ENCODE measurements around the gene KRTAP4-16.
"Not testable (repeated sequence)": the region's sequence is repeated elsewhere in the genome, so short reads cannot be mapped to it uniquely, and the experiment has no call there.

The KRTAP4-16 gene

GRCh38 chr17:41119696-41120690 lies 18.0 kb upstream of the KRTAP4-16 start:
- not testable (repeated sequence) for DNase-seq (ENCODE audit: low spot score)

- DNase-seq (ENCODE audit: low spot score) = no peak
Observed at GRCh38 chr17:41118721-41119120, 16.7 kb upstream of the KRTAP4-16 start.

- not testable (repeated sequence) for DNase-seq (ENCODE audit: low spot score)
Observed at GRCh38 chr17:41117846-41118386, 15.9 kb upstream of the KRTAP4-16 start, which contains the start of gene KRTAP4-11. Gene KRTAP4-11 (minus strand): TSS chr17:41118373. CDS start chr17:41118315, 58 bp downstream.

DNA sequence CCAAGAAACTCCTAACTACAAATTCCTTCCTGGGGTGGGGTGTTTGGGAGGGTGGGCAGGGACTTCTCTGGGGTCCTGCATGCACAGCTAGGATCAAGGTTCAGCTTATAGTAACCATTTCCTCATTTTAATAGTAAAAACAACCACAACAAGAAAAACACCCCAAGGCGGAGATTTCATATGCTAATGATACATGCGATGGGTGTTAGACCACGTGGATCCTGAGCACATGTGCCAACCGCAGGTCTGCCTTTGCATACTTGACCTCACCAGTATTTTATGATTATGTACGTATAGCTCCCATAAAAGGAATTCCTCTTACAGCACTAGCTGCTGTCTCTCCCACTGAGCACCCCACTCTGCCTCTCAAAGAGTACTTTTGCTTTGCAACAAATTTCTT lies 14.3 kb upstream of the KRTAP4-16 start:
- DNase-seq (ENCODE audit: low spot score) = no peak

DNA sequence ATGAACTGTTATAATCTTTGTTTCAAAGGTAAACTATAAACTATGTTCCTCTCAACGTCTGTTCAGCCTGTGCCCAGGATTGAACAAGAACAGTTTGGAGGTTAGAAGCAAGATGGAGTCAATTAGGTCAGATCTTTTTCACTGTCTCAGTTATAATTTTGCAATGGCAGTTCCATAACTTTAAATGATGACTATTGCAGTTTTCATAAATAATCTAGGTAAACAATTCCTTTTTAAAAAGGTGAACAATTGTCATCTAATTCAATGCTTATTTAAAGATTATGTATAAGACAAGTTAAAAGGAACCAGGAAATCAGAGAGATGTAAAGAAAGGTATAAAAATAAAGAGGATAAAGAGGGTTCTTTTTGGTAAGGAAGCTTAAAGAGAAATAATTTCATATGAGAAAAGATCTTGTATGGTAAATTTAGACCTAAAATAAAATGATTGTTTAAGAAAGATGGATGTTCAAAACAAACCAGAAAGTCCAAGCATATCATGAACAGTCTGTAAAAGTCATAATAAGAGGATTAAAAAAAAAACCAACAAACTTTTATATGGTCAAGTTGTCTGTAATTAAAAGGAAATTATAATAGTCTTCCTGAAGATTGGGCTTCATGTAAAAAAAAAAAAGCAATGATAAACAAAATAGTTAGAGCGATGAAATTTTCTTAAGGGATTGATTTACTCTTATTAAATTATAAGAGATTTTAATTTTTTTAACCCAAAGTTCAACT lies 9.3 kb upstream of the KRTAP4-16 start:
- no peak for DNase-seq (ENCODE audit: low spot score)

- not testable (repeated sequence) for DNase-seq (ENCODE audit: low spot score)
Observed at GRCh38 chr17:41108728-41109386, 6.8 kb upstream of the KRTAP4-16 start.

- no peak for DNase-seq (ENCODE audit: low spot score)
Observed at GRCh38 chr17:41107941-41108450, 6.0 kb upstream of the KRTAP4-16 start.

DNA sequence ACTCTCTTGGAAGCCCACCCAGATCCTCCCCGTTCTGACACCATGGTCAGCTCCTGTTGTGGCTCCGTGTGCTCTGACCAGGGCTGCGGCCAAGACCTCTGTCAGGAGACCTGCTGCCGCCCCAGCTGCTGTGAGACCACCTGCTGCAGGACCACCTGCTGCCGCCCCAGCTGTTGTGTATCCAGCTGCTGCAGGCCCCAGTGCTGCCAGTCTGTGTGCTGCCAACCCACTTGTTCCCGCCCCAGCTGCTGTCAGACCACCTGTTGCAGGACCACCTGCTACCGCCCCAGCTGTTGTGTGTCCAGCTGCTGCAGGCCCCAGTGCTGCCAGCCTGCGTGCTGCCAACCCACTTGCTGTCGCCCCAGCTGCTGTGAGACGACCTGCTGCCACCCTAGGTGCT lies 3.3 kb upstream of the KRTAP4-16 start, which contains the start of gene KRTAP4-9:
KRTAP4-9 (plus strand) TSS at position 43 of the 400 bp plus-strand sequence; CDS start at position 43, 0 bp downstream.
- DNase-seq (ENCODE audit: low spot score) = not testable (repeated sequence)

GRCh38 chr17:41104386-41105038 lies 2.5 kb upstream of the KRTAP4-16 start:
- not testable (repeated sequence) for DNase-seq (ENCODE audit: low spot score)

GRCh38 chr17:41103896-41104295 lies 1.9 kb upstream of the KRTAP4-16 start:
- DNase-seq (ENCODE audit: low spot score) = no peak

DNA sequence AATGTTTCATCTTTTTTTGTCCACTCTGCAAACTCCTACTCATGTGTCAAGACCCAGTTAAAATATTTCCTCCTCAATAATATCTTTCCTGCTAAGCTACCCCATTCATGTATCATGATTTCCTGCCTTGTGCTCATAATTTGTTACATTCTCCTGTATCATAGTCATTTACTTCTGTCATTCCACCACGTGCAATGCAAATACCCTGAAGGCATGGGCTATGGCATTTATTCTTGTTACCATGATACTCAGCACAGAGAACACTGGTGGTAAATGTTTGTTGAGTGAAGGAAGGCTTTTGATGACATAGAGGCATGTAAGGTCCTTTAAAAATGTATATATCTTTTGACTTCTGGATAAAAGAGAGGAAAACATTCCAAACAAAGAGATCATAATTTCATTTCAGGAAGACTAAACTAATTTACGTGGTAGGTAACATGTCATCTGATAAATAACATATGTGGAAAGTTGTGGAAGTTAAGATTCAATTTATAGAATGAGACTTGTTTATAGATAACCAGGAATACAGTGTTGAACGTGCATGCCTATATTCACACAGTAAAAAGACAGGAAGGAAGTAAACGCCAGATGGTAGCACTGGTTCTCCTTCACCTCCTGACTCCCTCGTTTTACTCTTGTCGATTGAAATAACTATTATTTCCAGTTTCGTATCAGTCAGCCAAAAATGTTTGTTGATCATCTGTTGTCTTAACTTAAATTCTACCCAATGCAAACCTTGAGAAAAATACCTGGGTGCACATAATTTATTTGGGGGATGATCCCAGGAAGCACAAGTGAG lies 2.1 kb downstream of the KRTAP4-16 start:
- not testable (repeated sequence) for DNase-seq (ENCODE audit: low spot score)

DNA sequence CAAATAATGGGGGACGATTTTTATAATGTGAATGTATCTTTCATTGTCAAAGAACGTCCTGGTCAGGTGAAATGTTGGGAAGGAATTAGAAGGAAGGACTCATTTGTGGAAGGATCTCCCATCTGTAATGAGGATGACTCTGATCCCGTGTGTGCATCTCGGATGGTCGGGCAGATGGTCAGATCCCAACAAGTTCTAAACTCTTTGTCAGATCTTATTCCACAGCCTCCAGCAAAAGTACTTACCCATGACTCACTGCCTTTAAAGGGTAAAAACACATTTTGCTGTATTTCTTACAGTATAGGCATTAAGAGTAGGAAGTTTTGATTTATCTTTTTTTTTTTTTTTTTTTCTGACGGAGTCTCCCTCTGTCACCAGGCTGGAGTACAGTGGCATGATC lies 3.5 kb downstream of the KRTAP4-16 start:
- DNase-seq (ENCODE audit: low spot score) = no peak

DNA sequence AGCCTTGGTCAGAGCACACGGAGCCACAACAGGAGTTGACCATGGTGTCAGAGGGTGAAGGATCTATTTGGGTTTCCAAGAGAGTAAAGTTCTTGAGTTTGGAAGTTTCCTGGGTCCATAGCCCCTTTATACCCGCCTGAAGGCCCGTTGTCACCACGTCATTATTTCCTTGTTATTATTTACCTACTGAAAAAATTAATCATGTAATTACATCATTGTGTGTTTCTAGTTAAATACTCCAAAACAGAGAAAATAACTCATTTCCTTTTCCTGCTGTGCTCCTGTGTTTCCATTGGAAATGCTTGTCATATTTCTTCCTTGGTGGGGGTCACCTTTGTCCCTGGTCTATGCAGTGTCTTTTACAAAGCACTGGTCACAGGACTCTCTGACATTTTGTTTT lies 4.0 kb downstream of the KRTAP4-16 start, which contains the start of gene KRTAP4-8:
KRTAP4-8 (minus strand) TSS at position 101 of the 400 bp plus-strand sequence; CDS start at position 43, 58 bp downstream.
- DNase-seq (ENCODE audit: low spot score) = no peak

DNA sequence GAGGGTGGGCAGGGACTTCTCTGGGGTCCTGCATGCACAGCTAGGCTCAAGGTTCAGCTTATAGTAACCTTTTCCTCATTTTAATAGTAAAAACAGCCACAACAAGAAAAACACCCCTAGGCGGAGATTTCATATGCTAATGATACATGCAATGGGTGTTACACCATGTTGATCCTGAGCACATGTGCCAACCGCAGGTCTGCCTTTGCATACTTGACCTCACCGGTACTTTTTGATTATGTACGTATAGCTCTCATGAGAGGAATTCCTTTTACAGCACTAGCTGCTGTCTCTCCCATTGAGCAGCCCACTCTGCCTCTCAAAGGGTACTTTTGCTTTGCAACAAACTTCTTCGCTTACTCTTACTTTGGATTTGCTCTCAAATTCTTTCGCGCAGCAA lies 6.0 kb downstream of the KRTAP4-16 start:
- DNase-seq (ENCODE audit: low spot score) = no peak

DNA sequence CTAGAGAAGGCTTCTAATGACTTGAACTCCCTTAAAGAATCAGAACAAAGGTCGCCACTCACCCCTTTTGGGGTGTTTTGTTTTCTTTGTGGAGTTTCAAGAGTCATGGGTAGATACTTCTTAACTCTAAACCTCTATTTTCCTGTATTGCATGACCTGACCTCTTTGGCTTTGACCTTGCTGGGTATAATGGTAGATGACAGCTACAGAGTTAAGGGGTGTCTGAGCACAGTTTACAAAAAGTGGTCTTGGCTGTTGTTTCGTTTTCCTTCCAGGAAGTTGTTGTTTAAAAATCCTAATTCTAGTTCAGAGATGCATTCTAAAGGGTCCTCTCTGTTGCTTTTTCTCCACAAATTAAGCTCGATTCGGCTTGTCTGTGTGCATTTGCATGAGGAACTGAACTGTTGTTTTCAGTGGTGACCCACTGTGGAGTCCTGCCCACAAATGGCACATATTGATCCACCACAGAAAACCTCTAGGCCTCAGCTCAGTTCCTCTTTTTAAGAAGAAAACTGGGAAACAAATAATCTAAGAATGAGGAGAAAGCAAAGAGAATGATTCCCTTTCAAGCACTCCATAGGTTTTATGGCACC lies 13.2 kb downstream of the KRTAP4-16 start:
- DNase-seq (ENCODE audit: low spot score) = not testable (repeated sequence)

DNA sequence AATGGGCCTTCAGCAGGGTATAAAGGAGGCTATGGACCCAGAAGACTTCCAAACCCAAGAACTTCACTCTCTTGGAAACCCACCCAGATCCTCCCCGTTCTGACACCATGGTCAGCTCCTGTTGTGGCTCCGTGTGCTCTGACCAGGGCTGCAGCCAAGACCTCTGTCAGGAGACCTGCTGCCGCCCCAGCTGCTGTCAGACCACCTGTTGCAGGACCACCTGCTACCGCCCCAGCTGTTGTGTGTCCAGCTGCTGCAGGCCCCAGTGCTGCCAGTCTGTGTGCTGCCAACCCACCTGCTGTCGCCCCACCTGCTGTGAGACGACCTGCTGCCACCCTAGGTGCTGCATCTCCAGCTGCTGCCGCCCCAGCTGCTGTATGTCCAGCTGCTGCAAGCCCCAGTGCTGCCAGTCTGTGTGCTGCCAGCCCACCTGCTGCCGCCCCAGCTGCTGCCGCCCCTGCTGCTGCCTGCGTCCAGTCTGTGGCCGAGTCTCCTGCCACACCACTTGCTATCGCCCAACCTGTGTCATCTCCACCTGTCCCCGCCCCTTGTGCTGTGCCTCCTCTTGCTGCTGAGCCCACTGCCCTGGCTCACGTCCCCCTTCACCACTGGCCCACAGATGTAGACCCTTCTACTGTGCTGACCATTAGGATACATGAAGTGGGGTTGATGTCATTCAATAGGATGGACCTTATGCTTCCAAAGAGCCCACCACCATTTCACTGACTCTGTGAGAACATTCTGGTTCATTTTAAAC lies 17.7 kb downstream of the KRTAP4-16 start, which contains the start of gene KRTAP4-7:
KRTAP4-7 (plus strand) TSS at position 51 of the 757 bp plus-strand sequence; CDS start at position 108, 57 bp downstream.
- DNase-seq (ENCODE audit: low spot score) = not testable (repeated sequence)

- not testable (repeated sequence) for DNase-seq (ENCODE audit: low spot score)
Observed at GRCh38 chr17:41083427-41083826, 18.6 kb downstream of the KRTAP4-16 start.

- DNase-seq (ENCODE audit: low spot score) = no peak
Observed at GRCh38 chr17:41082626-41083025, 19.4 kb downstream of the KRTAP4-16 start.

- no peak for DNase-seq (ENCODE audit: low spot score)
Observed at GRCh38 chr17:41076788-41077187, 25.2 kb downstream of the KRTAP4-16 start.
